ENCODE data around the gene RPL13A.

The RPL13A gene

DNA sequence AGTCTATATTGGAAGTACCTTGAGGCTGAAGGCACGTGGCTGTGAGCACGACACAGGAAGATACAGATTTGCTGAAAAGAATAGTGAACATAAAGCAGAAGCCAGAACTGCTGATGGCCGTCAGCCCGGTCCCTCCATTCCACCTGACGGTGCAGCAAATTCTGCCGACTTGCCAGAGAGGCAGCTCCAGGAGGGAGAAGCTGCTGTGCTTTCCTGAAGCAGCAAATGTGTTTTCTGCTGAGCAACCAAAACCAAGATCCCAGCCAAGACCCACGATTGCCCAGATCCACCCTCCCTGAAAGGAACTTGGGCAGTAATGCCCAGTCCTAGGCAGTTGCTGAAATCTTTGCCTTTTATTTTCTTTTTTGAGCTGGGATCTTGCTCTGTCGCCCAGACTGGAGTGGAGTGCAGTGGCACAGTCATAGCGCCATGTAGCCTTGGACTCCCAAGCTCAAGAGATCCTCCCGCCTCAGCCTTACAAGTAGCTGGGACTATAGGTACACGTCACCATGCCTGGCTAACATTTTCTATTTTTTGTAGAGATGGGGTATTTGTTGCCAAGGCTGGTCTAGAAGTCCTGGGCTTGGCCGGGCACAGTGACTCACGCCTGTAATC is 33.4 kb downstream of the RPL13A start:
- H3K4me3 ChIP-seq (ENCODE audit: low read depth in 1 of 2, low read length in 1 of 2), result no peak overlapping the region
- no peak overlapping the region for H3K27ac ChIP-seq
- TF ChIP-seq, protein P1, sequence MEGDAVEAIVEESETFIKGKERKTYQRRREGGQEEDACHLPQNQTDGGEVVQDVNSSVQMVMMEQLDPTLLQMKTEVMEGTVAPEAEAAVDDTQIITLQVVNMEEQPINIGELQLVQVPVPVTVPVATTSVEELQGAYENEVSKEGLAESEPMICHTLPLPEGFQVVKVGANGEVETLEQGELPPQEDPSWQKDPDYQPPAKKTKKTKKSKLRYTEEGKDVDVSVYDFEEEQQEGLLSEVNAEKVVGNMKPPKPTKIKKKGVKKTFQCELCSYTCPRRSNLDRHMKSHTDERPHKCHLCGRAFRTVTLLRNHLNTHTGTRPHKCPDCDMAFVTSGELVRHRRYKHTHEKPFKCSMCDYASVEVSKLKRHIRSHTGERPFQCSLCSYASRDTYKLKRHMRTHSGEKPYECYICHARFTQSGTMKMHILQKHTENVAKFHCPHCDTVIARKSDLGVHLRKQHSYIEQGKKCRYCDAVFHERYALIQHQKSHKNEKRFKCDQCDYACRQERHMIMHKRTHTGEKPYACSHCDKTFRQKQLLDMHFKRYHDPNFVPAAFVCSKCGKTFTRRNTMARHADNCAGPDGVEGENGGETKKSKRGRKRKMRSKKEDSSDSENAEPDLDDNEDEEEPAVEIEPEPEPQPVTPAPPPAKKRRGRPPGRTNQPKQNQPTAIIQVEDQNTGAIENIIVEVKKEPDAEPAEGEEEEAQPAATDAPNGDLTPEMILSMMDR (IDR thresholded peaks at IDR 0.05), result no peak
- H3K27me3 ChIP-seq, result no peaks in the 10 kb centered on the region
- H3K4me1 ChIP-seq (ENCODE audit: control insufficient read depth in 1 of 2, insufficient read depth in 1 of 2, low read depth in 1 of 2, low read length in 1 of 2), result peaks cover 19 to 22% of the 10 kb centered on the region in 2 experiments
- H3K9me3 ChIP-seq, result no peaks in the 10 kb centered on the region
- H3K36me3 ChIP-seq, result peaks cover 83% of the 10 kb centered on the region

DNA sequence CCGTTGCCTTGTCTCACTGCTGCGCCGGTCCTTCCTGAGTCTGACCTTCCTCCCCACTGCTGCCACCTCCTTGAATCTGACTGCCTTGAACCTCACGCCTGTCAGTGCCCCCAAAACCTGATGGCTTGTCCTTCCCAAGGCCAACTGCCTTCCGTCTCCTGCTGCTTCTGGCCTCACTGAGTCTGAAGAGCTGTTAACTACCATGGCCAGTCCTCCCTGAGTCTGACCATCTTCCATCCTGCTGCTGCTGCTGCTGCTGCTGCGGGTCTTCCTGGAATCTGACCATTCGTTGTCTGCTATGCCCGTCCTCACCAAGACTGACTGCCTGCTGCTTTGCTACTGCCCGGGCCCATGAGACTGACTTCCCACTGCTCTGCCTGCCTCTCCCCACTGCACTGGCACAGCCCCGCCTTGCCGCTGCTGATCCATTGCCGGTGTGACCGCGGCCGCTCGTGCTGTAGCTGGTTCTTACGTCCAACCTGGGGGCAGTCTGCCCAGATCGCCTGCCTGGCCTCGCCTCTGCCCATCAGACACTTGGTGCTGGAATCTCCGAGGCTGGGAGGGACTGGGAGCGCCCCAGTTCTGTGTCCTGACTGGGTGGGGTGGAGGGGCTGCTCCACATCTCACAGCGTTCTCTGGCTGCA is 37.5 kb downstream of the RPL13A start:
- Histone ChIP-seq H3K9me3 (no peaks in the 10 kb centered on the region), H3K4me1 (ENCODE audit: control insufficient read depth in 1 of 2, insufficient read depth in 1 of 2, low read depth in 1 of 2, low read length in 1 of 2) (peaks cover 6 to 7% of the 10 kb centered on the region in 2 experiments), H3K27me3 (peaks cover 4% of the 10 kb centered on the region), H3K27ac (no peak overlapping the region), H3K4me3 (ENCODE audit: low read depth in 1 of 2, low read length in 1 of 2) (no peak overlapping the region), H3K36me3 (peaks cover 89% of the 10 kb centered on the region)
- TF ChIP-seq, protein P1 (IDR thresholded peaks at IDR 0.05), result no peak

DNA sequence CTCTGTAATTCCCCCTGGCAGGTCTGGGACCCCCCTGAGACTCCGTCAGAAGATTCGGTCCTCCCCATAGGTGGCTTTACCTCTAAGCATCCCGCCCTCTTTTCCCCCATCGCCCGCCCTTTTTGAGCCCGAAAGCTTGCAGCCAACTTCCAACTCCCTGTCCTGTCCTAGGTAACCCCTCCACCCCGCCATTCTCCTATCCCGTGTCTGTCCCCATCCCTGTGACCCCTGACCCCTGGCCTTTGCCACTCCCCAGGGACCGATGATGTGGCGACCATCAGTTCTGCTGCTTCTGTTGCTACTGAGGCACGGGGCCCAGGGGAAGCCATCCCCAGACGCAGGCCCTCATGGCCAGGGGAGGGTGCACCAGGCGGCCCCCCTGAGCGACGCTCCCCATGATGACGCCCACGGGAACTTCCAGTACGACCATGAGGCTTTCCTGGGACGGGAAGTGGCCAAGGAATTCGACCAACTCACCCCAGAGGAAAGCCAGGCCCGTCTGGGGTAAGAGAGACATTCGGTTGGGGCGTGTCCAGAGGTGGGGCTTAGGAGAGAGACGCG is 40.9 kb downstream of the RPL13A start:
- Histone ChIP-seq H3K9me3 (no peaks in the 10 kb centered on the region), H3K27me3 (peaks cover 14% of the 10 kb centered on the region), H3K27ac (no peak overlapping the region), H3K4me1 (ENCODE audit: control insufficient read depth in 1 of 2, insufficient read depth in 1 of 2, low read depth in 1 of 2, low read length in 1 of 2) (peaks cover 8 to 9% of the 10 kb centered on the region in 2 experiments), H3K4me3 (ENCODE audit: low read depth in 1 of 2, low read length in 1 of 2) (no peak overlapping the region), H3K36me3 (peaks cover 88% of the 10 kb centered on the region)
- TF ChIP-seq, protein P1 (IDR thresholded peaks at IDR 0.05), result no peak

DNA sequence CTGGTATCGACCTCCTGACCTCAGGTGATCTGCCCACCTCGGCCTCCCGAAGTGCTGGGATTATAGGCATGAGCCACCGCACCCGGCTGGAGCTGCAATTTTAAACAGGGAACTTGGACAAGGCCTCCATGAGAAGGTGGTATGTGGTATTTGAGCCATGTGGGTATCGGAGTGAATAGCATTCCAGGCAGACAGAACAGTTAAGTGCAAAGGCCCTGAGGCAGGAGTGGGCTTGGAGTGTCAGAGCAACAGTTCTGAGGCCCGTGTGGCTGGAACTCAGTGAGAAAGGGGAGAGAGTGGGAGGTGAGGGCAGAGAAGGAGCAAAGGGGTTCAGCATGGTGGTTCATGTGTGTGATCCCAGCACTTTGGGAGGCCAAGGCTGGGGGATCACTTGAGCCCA is 43.3 kb downstream of the RPL13A start:
- Histone ChIP-seq H3K4me3 (ENCODE audit: low read depth in 1 of 2, low read length in 1 of 2) (no peak overlapping the region), H3K27me3 (peaks cover 37% of the 10 kb centered on the region), H3K36me3 (peaks cover 84% of the 10 kb centered on the region), H3K4me1 (ENCODE audit: control insufficient read depth in 1 of 2, insufficient read depth in 1 of 2, low read depth in 1 of 2, low read length in 1 of 2) (peaks cover 18 to 22% of the 10 kb centered on the region in 2 experiments), H3K9me3 (no peaks in the 10 kb centered on the region), H3K27ac (no peak overlapping the region)
- TF ChIP-seq, protein P1 (IDR thresholded peaks at IDR 0.05), result no peak

DNA sequence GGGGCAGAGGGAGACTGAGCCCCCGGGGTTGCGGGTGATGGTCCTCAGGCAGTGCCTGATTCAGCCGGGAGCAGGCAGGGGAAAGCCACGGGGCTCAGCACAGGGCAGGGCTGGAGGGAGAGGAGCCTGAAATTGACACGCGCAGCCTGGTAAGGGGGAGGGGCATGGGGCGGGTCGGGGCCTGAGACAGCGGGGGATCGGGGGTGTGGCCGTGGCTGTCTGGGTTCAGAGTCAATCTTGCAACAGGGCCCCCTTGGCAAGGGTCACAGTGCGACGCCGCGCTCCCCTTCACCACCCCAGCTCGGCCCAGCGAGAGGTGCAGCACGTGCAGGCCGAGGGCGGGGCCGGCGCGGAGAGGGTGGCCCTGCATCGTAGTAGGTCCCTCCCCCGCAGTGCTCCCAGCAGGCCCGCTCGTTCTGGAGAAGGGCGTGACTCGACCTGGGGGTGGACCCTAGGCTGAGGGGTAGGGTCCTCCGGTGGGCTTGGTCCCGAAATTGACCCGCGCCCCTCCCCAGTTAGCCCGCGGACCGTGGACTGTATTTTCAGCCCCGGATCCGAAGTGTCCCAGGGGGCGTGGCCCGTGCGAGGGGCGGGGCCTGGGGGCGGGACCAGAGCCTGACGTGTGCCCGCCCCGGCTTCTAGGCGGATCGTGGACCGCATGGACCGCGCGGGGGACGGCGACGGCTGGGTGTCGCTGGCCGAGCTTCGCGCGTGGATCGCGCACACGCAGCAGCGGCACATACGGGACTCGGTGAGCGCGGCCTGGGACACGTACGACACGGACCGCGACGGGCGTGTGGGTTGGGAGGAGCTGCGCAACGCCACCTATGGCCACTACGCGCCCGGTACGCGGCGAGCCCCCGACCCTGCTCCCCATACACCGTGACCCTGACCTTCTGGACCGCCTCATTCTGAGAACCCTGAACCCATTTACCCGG is 46.4 kb downstream of the RPL13A start:
- TF ChIP-seq, protein P1 (IDR thresholded peaks at IDR 0.05), result peak; percentile 47
- peak overlapping the region; percentile 73 to 76 for H3K4me3 ChIP-seq (ENCODE audit: low read depth in 1 of 2, low read length in 1 of 2)
- no peak overlapping the region for H3K27ac ChIP-seq

More for the DNA sequence above, 46.4 kb downstream of the RPL13A start:
- H3K27me3 ChIP-seq, result peaks cover 33% of the 10 kb centered on the region
- H3K9me3 ChIP-seq, result no peaks in the 10 kb centered on the region
- H3K36me3 ChIP-seq, result peaks cover 78% of the 10 kb centered on the region
- peaks cover 13 to 16% of the 10 kb centered on the region in 2 experiments for H3K4me1 ChIP-seq (ENCODE audit: control insufficient read depth in 1 of 2, insufficient read depth in 1 of 2, low read depth in 1 of 2, low read length in 1 of 2)
